GM12891 (cell line): ENCODE data around the gene MLC1.

Experiments used
- DNase-seq: peaks from one replicate; pipeline ENCODE4 v3.0.0; 2011; ENCODE audit warnings: low spot score; ENCODE audit not compliant: insufficient read length
- FAIRE-seq: peaks from 2 replicates; lab custom pipeline; 2011; peaks lifted over from hg19 to GRCh38; lab: Jason Lieb, UNC
- PAX5 ChIP-seq: IDR thresholded peaks from 2 replicates; pipeline ENCODE4 v1.6.1; 2011; ENCODE audit warnings: low read length, moderate library complexity, mild to moderate bottlenecking; ENCODE audit not compliant: insufficient read depth, severe bottlenecking
- POLR2A ChIP-seq: IDR thresholded peaks from 2 replicates; pipeline ENCODE4 v1.6.1; 2011; ENCODE audit warnings: low read depth, low read length, control low read depth
- POLR2AphosphoS5 ChIP-seq: IDR thresholded peaks from 2 replicates; pipeline ENCODE4 v1.6.1; 2011; ENCODE audit warnings: low read depth, low read length, control low read depth
- POU2F2 ChIP-seq: IDR thresholded peaks from 2 replicates; pipeline ENCODE4 v1.6.1; 2011; ENCODE audit warnings: low read depth, mild to moderate bottlenecking, control low read depth, low read length, moderate library complexity
- SPI1 ChIP-seq: IDR thresholded peaks from 2 replicates; pipeline ENCODE4 v1.6.1; 2011; ENCODE audit warnings: low read depth, low read length, control low read depth
- TAF1 ChIP-seq: IDR thresholded peaks from 2 replicates; pipeline ENCODE4 v1.6.1; 2011; ENCODE audit warnings: low read depth, low read length, control low read depth

The MLC1 gene

GRCh38 chr22:50031189-50032091, 53.8 kb downstream of the MLC1 start:
- DNase-seq = no peak
- TF ChIP-seq SPI1 = no peak
- no peak for FAIRE-seq

- TF ChIP-seq PAX5 (no peak), TAF1 (no peak), POU2F2 (no peak), POLR2AphosphoS5 (no peak), POLR2A (no peak), SPI1 (no peak)
- FAIRE-seq = peak; percentile 89
- peak; percentile 98 for DNase-seq
These were observed 54.7 kb downstream of the MLC1 start for GRCh38 chr22:50030297-50031188.

- TF ChIP-seq SPI1 (no peak), TAF1 (no peak), POLR2A (no peak)
- FAIRE-seq = peak; percentile 26
- no peak for DNase-seq
These were observed 57.3 kb downstream of the MLC1 start for GRCh38 chr22:50027639-50028537.

GRCh38 chr22:50025993-50026392, 59.2 kb downstream of the MLC1 start:
- FAIRE-seq (no peak), DNase-seq (no peak)
- no peak for TF ChIP-seq PAX5
- no peak for TF ChIP-seq POU2F2
- TF ChIP-seq SPI1 = no peak
- no peak for TF ChIP-seq POLR2AphosphoS5
- TF ChIP-seq TAF1 = no peak
- no peak for TF ChIP-seq POLR2A

- DNase-seq = no peak
- TF ChIP-seq TAF1 = no peak
- TF ChIP-seq SPI1 = no peak
- no peak for TF ChIP-seq PAX5
- TF ChIP-seq POLR2AphosphoS5 = no peak
- no peak for TF ChIP-seq POU2F2
- TF ChIP-seq POLR2A = no peak
- FAIRE-seq = peak; percentile 40
These were observed 62.9 kb downstream of the MLC1 start for GRCh38 chr22:50022171-50022819.

- FAIRE-seq = peak; percentile 74
- TF ChIP-seq SPI1 (no peak), POU2F2 (no peak), TAF1 (no peak), POLR2A (no peak), PAX5 (no peak), POLR2AphosphoS5 (no peak)
These were observed 64.6 kb downstream of the MLC1 start for GRCh38 chr22:50020606-50021005.

GRCh38 chr22:50019316-50019715, 65.9 kb downstream of the MLC1 start:
- no peak for TF ChIP-seq POLR2AphosphoS5
- no peak for TF ChIP-seq POLR2A
- no peak for TF ChIP-seq TAF1
- no peak for TF ChIP-seq PAX5
- TF ChIP-seq SPI1 = no peak
- no peak for TF ChIP-seq POU2F2
- no peak for DNase-seq
- FAIRE-seq = no peak

More at GRCh38 chr22:50020606-50021005, 64.6 kb downstream of the MLC1 start:
- DNase-seq = no peak

- TF ChIP-seq TAF1 (no peak), SPI1 (no peak), POLR2AphosphoS5 (no peak), PAX5 (no peak), POU2F2 (no peak)
- DNase-seq = no peak
- FAIRE-seq = peak; percentile 60
These were observed 66.5 kb downstream of the MLC1 start for GRCh38 chr22:50018608-50019285.
